Upper lobe of left lung (tissue), 6 donors: ENCODE data around the gene MRGPRD. TPM values are rescaled to one million over a fixed set of nuclear protein-coding genes. Genes with fewer than 3 reads are reported as not detected.
A peak's percentile ranks its signal among the peaks of the same experiment; 100 is the strongest.

Source experiments
- ATAC-seq, 2 donors: fragments of 200-7000 bp; cut with Tn5 transposase; one replicate each; pipeline ENCODE4 v1.9.1; 2022; ENCODE audit warnings: mild to moderate bottlenecking in 2 of 2, moderate library complexity in 2 of 2; ENCODE audit not compliant: low FRiP score in 2 of 2
- DNase-seq, 2 donors: peaks; one replicate each; pipeline ENCODE4 v3.0.0-alpha.2; 2019 to 2020
- H3K27ac ChIP-seq, 4 donors: fragments of 200-600 bp; sonication (generic); one replicate each; pipeline ENCODE4 v1.5.1; 2016 to 2019
- H3K27me3 ChIP-seq, 4 donors: fragments of 200-600 bp; sonication (generic); one replicate each; pipeline ENCODE4 v1.5.1; 2017 to 2019
- H3K36me3 ChIP-seq, 4 donors: fragments of 200-600 bp; sonication (generic); one replicate each; pipeline ENCODE4 v1.5.1; 2016 to 2019
- H3K4me1 ChIP-seq, 4 donors: fragments of 200-600 bp; sonication (generic); one replicate each; pipeline ENCODE4 v1.5.1; 2018 to 2019
- H3K4me3 ChIP-seq, 4 donors: fragments of 200-600 bp; sonication (generic); one replicate each; pipeline ENCODE4 v1.5.1; 2017 to 2019; ENCODE audit warnings: mild to moderate bottlenecking in 2 of 4, moderate library complexity in 1 of 4
- H3K9me3 ChIP-seq, 4 donors: fragments of 200-600 bp; sonication (generic); one replicate each; pipeline ENCODE4 v1.5.1; 2018 to 2019
- EP300 ChIP-seq, 4 donors: sonication (generic); formaldehyde crosslinking; IDR thresholded peaks; one replicate each; pipeline ENCODE4 v1.5.1; 2017; ENCODE audit warnings: antibody characterized with exemption in 4 of 4, control low read depth in 2 of 4
- POLR2A ChIP-seq, 4 donors: fragments of 450-650 bp; IDR thresholded peaks; one replicate each; pipeline ENCODE4 v1.5.1; 2016 to 2017; ENCODE audit warnings: antibody characterized with exemption in 4 of 4, mild to moderate bottlenecking in 2 of 4
- POLR2AphosphoS5 ChIP-seq, 2 donors: sonication (generic); formaldehyde crosslinking; IDR thresholded peaks; one replicate each; pipeline ENCODE4 v1.5.1; 2017; ENCODE audit warnings: antibody characterized with exemption in 2 of 2
- WGBS, 2 donors: methylation state at CpG; one replicate each; pipeline ENCODE4 v1.1.5; 2017 to 2018; 5-methylcytosine and 5-hydroxymethylcytosine counted together
- total RNA-seq, 6 donors: library from RNA; depleted of rRNA in 4 of 6; stranded (reverse); fragments of >200 nt in 4 of 6; gene quantifications; one replicate each; pipeline versions ENCODE4 v1.1.0 to v1.2.1, GENCODE V29; 2016 to 2021
- TF ChIP-seq, protein P1 (sequence below), 6 experiments: fragments of 450-650 bp in 4 of 6; fragments of 200-600 bp in 2 of 6; sonication (generic) in 2 of 6; IDR thresholded peaks; one replicate each; pipeline ENCODE4 v1.5.1; 2016 to 2019; ENCODE audit warnings: antibody characterized with exemption in 6 of 6
- donor health status: DM: no; HTN: no; CAD: no; lungs with moderate emphysema.
- donor health status: DM: no; HTN: yes; CAD: no; lungs with severe emphysema.

Gene MRGPRD
- total RNA-seq, 6 donors from 2014 or later, result not detected

DNA sequence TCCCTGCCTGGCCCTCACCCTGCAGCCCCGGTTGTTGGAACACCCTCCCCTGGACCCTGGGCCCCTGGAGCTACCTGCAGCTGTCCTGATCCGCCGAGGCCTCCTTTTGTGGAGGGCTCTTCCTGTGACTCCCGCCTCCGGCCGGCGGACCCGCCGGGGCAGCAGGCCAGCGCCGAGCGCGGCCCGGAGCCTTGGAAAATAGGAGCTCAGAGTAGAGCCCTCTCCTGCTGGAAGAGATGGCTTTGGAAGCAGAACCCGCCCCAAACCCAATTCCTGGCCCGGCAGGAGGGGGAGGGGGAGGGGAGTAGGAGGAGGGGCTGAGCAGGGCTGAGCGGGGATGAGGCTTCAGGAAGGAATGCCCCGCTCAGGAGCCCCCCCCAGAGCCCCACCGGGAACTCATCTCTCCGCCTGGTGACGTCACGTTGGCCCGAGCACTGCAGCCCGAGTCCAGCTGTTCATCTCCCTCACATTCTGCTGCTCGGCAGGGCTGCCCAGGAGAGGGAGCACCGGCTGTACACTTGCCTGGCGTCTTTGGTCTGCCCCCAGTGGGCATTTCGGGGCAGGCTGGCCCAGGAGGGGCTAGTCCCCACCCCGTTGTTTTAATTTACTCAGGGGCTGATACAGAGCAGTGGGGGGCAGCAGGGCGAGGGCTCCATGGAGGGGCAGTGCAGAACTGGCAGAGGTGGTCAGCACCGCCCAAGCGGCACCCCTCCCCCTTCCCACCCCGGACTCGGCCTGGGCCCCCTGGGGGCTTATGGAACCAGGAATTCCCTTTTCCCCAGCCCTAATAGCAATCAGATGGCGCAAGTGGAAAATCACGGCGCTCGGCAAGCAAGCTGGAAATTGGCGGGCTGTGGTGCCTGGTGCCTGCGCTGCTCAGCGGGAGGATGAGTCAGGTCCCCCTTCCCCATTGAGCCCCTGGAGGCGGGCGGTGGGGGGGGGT, 32.5 kb upstream of the MRGPRD start, which contains the start of gene MRGPRF:
MRGPRF (minus strand) TSS at position 238 of the 943 bp plus-strand sequence. CDS start 3,345 bp downstream, outside the sequence.
- WGBS, 2 donors, result 0 to 7% methylated on average over 5 to 34 of the region's 43 CpGs
- peaks cover 15 to 52% (median 29%) of the 10 kb centered on the region in 4 donors for H3K4me1 ChIP-seq
- peaks cover 0 to 20% (median 10%) of the 10 kb centered on the region in 4 donors for H3K27me3 ChIP-seq
- DNase-seq, result peak; percentile 51 to 91
- H3K27ac ChIP-seq, result peak within 1 kb of the TSS; percentile 56 to 84 (median 76)
- peak; percentile 44 to 82 for ATAC-seq
- no peaks in the 10 kb centered on the region for H3K36me3 ChIP-seq
- H3K4me3 ChIP-seq, result peak within 1 kb of the TSS; percentile 23 to 49 (median 36)
- no peaks in the 10 kb centered on the region for H3K9me3 ChIP-seq
- TF ChIP-seq, protein P1, sequence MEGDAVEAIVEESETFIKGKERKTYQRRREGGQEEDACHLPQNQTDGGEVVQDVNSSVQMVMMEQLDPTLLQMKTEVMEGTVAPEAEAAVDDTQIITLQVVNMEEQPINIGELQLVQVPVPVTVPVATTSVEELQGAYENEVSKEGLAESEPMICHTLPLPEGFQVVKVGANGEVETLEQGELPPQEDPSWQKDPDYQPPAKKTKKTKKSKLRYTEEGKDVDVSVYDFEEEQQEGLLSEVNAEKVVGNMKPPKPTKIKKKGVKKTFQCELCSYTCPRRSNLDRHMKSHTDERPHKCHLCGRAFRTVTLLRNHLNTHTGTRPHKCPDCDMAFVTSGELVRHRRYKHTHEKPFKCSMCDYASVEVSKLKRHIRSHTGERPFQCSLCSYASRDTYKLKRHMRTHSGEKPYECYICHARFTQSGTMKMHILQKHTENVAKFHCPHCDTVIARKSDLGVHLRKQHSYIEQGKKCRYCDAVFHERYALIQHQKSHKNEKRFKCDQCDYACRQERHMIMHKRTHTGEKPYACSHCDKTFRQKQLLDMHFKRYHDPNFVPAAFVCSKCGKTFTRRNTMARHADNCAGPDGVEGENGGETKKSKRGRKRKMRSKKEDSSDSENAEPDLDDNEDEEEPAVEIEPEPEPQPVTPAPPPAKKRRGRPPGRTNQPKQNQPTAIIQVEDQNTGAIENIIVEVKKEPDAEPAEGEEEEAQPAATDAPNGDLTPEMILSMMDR (IDR thresholded peaks at IDR 0.05), result peak in 5 of 6 experiments; percentile 16 to 49 (median 24)
- peak in 1 of 2 donors; percentile 5 for TF ChIP-seq POLR2AphosphoS5 (IDR thresholded peaks at IDR 0.05)
- no peak for TF ChIP-seq EP300 (IDR thresholded peaks at IDR 0.05)
- peak in 1 of 4 donors; percentile 41 for TF ChIP-seq POLR2A (IDR thresholded peaks at IDR 0.05)

DNA sequence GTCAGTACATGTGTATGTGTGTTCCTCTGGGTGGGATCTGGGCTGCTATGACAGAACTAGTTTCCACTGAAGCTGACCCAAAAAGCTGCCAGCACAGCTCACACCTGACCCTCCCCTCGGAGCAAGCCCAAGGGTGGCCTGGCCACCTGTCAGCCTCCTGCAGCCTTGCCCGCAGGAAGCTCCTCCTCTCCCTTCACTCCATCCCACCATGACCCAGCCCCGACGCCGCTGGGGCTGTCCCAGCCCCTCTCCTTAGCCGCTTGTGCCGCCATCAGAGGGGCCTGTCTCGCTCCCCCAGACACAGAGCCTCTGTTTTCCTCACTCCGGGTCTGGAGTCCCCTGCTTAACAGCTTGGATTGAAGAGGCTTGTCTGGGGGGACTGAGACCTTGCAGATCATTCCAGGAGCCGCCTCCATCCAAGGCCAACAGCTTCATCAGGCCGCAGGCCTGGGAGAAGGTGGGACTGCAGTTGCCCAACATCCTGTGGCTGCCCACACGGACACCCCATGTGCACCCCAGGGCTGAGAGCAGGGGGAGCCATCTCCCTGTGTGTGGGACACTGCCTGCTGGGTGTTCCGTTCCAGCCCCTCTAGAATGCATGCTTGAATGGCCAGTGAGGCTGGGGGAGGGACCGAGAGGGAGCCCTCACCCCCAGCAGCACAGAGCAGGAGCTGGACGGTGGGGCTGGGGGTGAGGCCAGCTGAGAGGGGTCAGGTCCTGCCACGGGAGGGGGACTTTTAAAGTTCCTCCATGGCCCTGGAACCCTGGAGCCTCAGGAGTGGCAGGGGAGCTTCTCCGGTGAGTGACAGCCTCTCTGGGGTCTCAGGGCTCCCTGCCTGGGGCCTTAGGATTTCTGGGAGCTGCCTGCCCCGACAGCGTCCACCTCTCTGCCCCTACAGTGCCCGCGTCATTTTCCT, 31.6 kb upstream of the MRGPRD start:
- no peak for DNase-seq
- peaks cover 19 to 52% (median 30%) of the 10 kb centered on the region in 4 donors for H3K4me1 ChIP-seq

DNA sequence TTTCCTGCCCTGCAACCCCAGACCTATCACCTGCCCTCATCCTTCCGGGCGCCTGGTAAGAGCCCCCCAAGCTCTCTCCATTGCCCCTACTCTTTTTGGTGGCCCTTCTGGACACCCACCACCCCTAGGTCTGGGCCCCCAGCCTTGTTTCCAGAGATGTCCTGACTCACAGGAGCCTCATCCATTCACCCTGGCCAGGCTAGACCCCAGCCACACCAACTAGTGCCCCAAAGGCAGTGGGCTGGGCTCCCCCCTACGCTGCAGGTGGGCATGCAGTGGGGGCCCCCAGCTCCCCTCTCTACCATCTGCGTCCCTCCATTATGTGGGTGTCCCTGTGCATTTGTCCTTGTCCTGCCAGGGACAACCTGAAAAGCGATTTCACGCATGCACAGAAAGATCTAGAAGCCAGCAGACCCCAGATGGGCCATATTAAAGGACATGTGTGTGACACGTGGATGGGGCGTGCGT, 30.9 kb upstream of the MRGPRD start:
- Histone ChIP-seq H3K27ac (peak overlapping the region; percentile 56 to 84 (median 76)), H3K36me3 (no peaks in the 10 kb centered on the region), H3K27me3 (peaks cover 0 to 20% (median 10%) of the 10 kb centered on the region in 4 donors), H3K4me3 (peak overlapping the region; percentile 18 to 49 (median 36)), H3K9me3 (no peaks in the 10 kb centered on the region), H3K4me1 (peaks cover 19 to 52% (median 30%) of the 10 kb centered on the region in 4 donors)
- ATAC-seq (no peak), DNase-seq (peak in 1 of 2 donors; percentile 35)
- WGBS, 2 donors, result 67 to 73% methylated on average over 9 of the region's 9 CpGs
- TF ChIP-seq EP300 (IDR thresholded peaks at IDR 0.05) (no peak), POLR2A (IDR thresholded peaks at IDR 0.05) (no peak), POLR2AphosphoS5 (IDR thresholded peaks at IDR 0.05) (no peak)
- TF ChIP-seq, protein P1 (IDR thresholded peaks at IDR 0.05), result no peak

More for the DNA sequence above, 31.6 kb upstream of the MRGPRD start:
- 36 to 50% methylated on average over 7 to 14 of the region's 21 CpGs for WGBS, 2 donors
- H3K9me3 ChIP-seq, result no peaks in the 10 kb centered on the region
- peak overlapping the region; percentile 23 to 49 (median 36) for H3K4me3 ChIP-seq
- H3K27me3 ChIP-seq, result peaks cover 0 to 20% (median 10%) of the 10 kb centered on the region in 4 donors
- no peak for ATAC-seq
- peak overlapping the region; percentile 56 to 84 (median 76) for H3K27ac ChIP-seq
- H3K36me3 ChIP-seq, result no peaks in the 10 kb centered on the region
- TF ChIP-seq POLR2AphosphoS5 (IDR thresholded peaks at IDR 0.05), result peak in 1 of 2 donors; percentile 11
- TF ChIP-seq EP300 (IDR thresholded peaks at IDR 0.05), result no peak
- TF ChIP-seq, protein P1 (IDR thresholded peaks at IDR 0.05), result no peak

DNA sequence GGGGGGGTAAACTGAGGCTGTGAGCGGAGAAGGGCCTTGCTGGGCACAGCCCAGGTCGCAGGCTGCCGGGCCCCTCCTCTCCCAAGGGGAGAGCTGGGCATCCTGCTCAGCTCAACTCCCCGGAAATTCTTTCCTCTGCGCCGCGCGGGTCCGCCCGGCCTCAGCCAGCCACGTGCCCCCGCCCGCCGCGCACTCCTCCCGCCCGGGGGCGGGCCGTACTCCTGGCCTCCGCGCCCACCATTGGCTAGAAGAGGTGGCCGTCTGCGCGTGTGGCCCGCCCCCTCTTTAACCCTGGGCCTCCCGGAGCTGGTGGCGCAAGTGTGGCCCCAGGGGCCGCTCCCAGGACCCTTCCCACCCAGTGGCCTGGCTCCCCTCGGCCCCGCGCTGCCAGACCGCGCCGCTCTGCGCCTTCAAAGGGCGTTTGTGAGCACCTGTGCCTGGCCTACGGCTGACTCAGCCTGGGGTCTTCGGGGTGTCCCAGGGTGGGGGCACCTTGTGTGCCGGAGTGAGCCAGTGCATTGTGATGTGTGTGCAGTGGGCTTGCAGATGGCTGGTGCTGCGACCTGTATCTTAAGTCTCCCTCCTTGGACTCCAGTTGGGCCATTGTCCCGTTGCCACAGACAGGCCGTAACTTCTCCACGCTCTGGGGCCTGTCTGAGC, 30.3 kb upstream of the MRGPRD start:
- Histone ChIP-seq H3K36me3 (no peaks in the 10 kb centered on the region), H3K27me3 (peaks cover 0 to 20% (median 10%) of the 10 kb centered on the region in 4 donors), H3K27ac (peak overlapping the region; percentile 58 to 84 (median 74)), H3K9me3 (no peaks in the 10 kb centered on the region), H3K4me1 (peaks cover 19 to 52% (median 30%) of the 10 kb centered on the region in 4 donors), H3K4me3 (peak overlapping the region in 3 of 4 donors; percentile 28 to 49 (median 43))
- 21 to 35% methylated on average over 4 to 24 of the region's 43 CpGs for WGBS, 2 donors
- peak in 1 of 2 donors; percentile 75 for ATAC-seq
- TF ChIP-seq POLR2A (IDR thresholded peaks at IDR 0.05) (no peak), EP300 (IDR thresholded peaks at IDR 0.05) (no peak), POLR2AphosphoS5 (IDR thresholded peaks at IDR 0.05) (no peak)
- TF ChIP-seq, protein P1 (IDR thresholded peaks at IDR 0.05), result no peak
- DNase-seq, result peak; percentile 43 to 94
